Neuronal stem cell (in vitro differentiated cells): Measurements from ENCODE around the gene RAVER1.
"Not testable (repeated sequence)": the region's sequence is repeated elsewhere in the genome, so short reads cannot be mapped to it uniquely, and the experiment has no call there.

Experiments used
- DNase-seq: peaks from one replicate; pipeline ENCODE4 v3.0.0-alpha.2; 2013; ENCODE audit warnings: low spot score
- H2AFZ ChIP-seq: one replicate; pipeline ENCODE4 v1.6.1; 2013; ENCODE audit warnings: mild to moderate bottlenecking, low read length, inconsistent platforms
- H2AK5ac ChIP-seq: 2 replicates; pipeline ENCODE4 v1.6.1; 2013; ENCODE audit warnings: low read depth, mild to moderate bottlenecking, inconsistent platforms, low read length, moderate library complexity, mixed read lengths
- H2BK120ac ChIP-seq: 2 replicates; pipeline ENCODE4 v1.6.1; 2013; ENCODE audit warnings: low read depth, mild to moderate bottlenecking, inconsistent platforms, low read length, moderate library complexity, mixed read lengths
- H2BK12ac ChIP-seq: one replicate; pipeline ENCODE4 v1.6.1; 2013; ENCODE audit warnings: low read length, inconsistent platforms
- H2BK15ac ChIP-seq: 2 replicates; pipeline ENCODE4 v1.6.1; 2013; ENCODE audit warnings: mild to moderate bottlenecking, low read length, inconsistent platforms, mixed read lengths
- H2BK5ac ChIP-seq: one replicate; pipeline ENCODE4 v1.6.1; 2013; ENCODE audit warnings: inconsistent platforms, mild to moderate bottlenecking, low read length, moderate library complexity
- H3K14ac ChIP-seq: one replicate; pipeline ENCODE4 v1.6.1; 2013; ENCODE audit warnings: low read length, inconsistent platforms
- H3K18ac ChIP-seq: 2 replicates; pipeline ENCODE4 v1.6.1; 2013; ENCODE audit warnings: low read length, inconsistent platforms
- H3K23ac ChIP-seq: 2 replicates; pipeline ENCODE4 v1.6.1; 2013; ENCODE audit warnings: low read depth, mild to moderate bottlenecking, mixed read lengths, low read length, inconsistent platforms; ENCODE audit not compliant: poor library complexity
- H3K27ac ChIP-seq: replicated peaks from 3 replicates; pipeline ENCODE4 v1.5.1; 2013; ENCODE audit warnings: low read length, inconsistent platforms
- H3K27me3 ChIP-seq, 3 experiments: 2 replicates each; pipeline ENCODE4 v1.6.1; 2013; ENCODE audit warnings: low read length in 3 of 3, mild to moderate bottlenecking in 2 of 3, inconsistent platforms in 1 of 3, low read depth in 1 of 3, mixed read lengths in 1 of 3, moderate library complexity in 1 of 3; ENCODE audit not compliant: control insufficient read depth in 3 of 3, insufficient read depth in 3 of 3
- H3K36me3 ChIP-seq, 2 donors: replicated peaks in 1 of 2; 2 replicates each; pipeline ENCODE4 v1.6.1; 2013; ENCODE audit warnings: low read length in 2 of 2; ENCODE audit not compliant: control insufficient read depth in 2 of 2, insufficient read depth in 2 of 2
- H3K4ac ChIP-seq: 2 replicates; pipeline ENCODE4 v1.6.1; 2013; ENCODE audit warnings: inconsistent platforms, mild to moderate bottlenecking, low read length, moderate library complexity
- H3K4me1 ChIP-seq, 2 donors: 1 replicate in 1 of 2; 2 replicates in 1 of 2; pipeline ENCODE4 v1.6.1; 2013; ENCODE audit warnings: low read length in 2 of 2, low read depth in 1 of 2; ENCODE audit not compliant: control insufficient read depth in 2 of 2, insufficient read depth in 1 of 2
- H3K4me2 ChIP-seq: one replicate; pipeline ENCODE4 v1.6.1; 2013; ENCODE audit warnings: mild to moderate bottlenecking, low read length, inconsistent platforms; ENCODE audit not compliant: insufficient read depth, poor library complexity, severe bottlenecking
- H3K4me3 ChIP-seq, 2 donors: 2 replicates each; pipeline ENCODE4 v1.5.1; 2013; ENCODE audit warnings: low read length in 2 of 2, mild to moderate bottlenecking in 2 of 2, inconsistent platforms in 1 of 2, moderate library complexity in 1 of 2
- H3K79me1 ChIP-seq: one replicate; pipeline ENCODE4 v1.6.1; 2013; ENCODE audit warnings: low read depth, mild to moderate bottlenecking, inconsistent platforms, low read length, moderate library complexity
- H3K9ac ChIP-seq: one replicate; pipeline ENCODE4 v1.6.1; 2013; ENCODE audit warnings: mild to moderate bottlenecking, low read depth, low read length, inconsistent platforms; ENCODE audit not compliant: poor library complexity
- H3K9me3 ChIP-seq, 2 donors: replicated peaks in 1 of 2; 2 replicates each; pipeline versions ENCODE3 to v1.6.1; 2013; ENCODE audit warnings: low read length in 2 of 2, mild to moderate bottlenecking in 2 of 2, inconsistent platforms in 1 of 2, low read depth in 1 of 2, mixed read lengths in 1 of 2, moderate library complexity in 1 of 2; ENCODE audit not compliant: control insufficient read depth in 2 of 2, insufficient read depth in 1 of 2
- H4K8ac ChIP-seq: one replicate; pipeline ENCODE4 v1.6.1; 2013; ENCODE audit warnings: low read depth, mild to moderate bottlenecking, inconsistent platforms, low read length, moderate library complexity
- H4K91ac ChIP-seq: one replicate; pipeline ENCODE4 v1.6.1; 2013; ENCODE audit warnings: low read length, low read depth, mild to moderate bottlenecking, inconsistent platforms; ENCODE audit not compliant: poor library complexity
- WGBS, 2 donors: extraction: QIAGEN DNeasy Blood & Tissue Kit; methylation state at CpG; one replicate each; pipeline ENCODE4 v1.1.7; 2013; ENCODE audit warnings: missing lambda C conversion rate in 2 of 2, mixed read lengths in 1 of 2; ENCODE audit not compliant: insufficient read length in 2 of 2, insufficient replicate concordance in 1 of 2; ENCODE audit errors: extremely low coverage in 2 of 2; 5-methylcytosine and 5-hydroxymethylcytosine counted together

RAVER1 gene

GRCh38 chr19:10372690-10373089 lies 39.4 kb upstream of the RAVER1 start:
- Histone ChIP-seq H3K27me3 (no peaks in the 10 kb centered on the region), H4K8ac (no peak overlapping the region), H3K23ac (no peak overlapping the region), H2BK5ac (no peak overlapping the region), H2AK5ac (no peak overlapping the region), H3K9ac (no peak overlapping the region), H2BK120ac (no peak overlapping the region), H4K91ac (no peak overlapping the region), H3K18ac (no peak overlapping the region), H3K79me1 (no peaks in the 10 kb centered on the region), H3K14ac (no peak overlapping the region), H3K9me3 (no peaks in the 10 kb centered on the region), H3K27ac (no peak overlapping the region), H3K36me3 (peaks cover 8 to 43% of the 10 kb centered on the region in 2 donors), H2AFZ (no peak overlapping the region), H3K4ac (no peak overlapping the region), H2BK12ac (no peak overlapping the region), H3K4me1 (no peaks in the 10 kb centered on the region), H3K4me2 (no peak overlapping the region), H2BK15ac (no peak overlapping the region), H3K4me3 (no peak overlapping the region)
- DNase-seq = no peak
- no CpG with 5 or more reads among the region's 3 CpGs for WGBS, 2 donors

GRCh38 chr19:10368101-10368803 lies 34.9 kb upstream of the RAVER1 start:
- Histone ChIP-seq H3K27ac (no peak overlapping the region), H2BK12ac (no peak overlapping the region), H2BK15ac (no peak overlapping the region), H3K14ac (no peak overlapping the region), H3K9ac (no peak overlapping the region), H3K79me1 (peaks cover 3% of the 10 kb centered on the region), H3K4me2 (no peak overlapping the region), H3K4ac (no peak overlapping the region), H3K36me3 (peaks cover 35 to 65% of the 10 kb centered on the region in 2 donors), H3K4me1 (no peaks in the 10 kb centered on the region), H3K9me3 (no peaks in the 10 kb centered on the region), H3K23ac (no peak overlapping the region), H3K18ac (no peak overlapping the region), H3K4me3 (no peak overlapping the region), H2BK5ac (no peak overlapping the region), H4K91ac (no peak overlapping the region), H4K8ac (no peak overlapping the region), H2BK120ac (no peak overlapping the region), H2AFZ (no peak overlapping the region), H3K27me3 (no peaks in the 10 kb centered on the region), H2AK5ac (no peak overlapping the region)
- WGBS, 2 donors = no CpG with 5 or more reads among the region's 15 CpGs
- DNase-seq = no peak

- H3K18ac ChIP-seq, H3K79me1 ChIP-seq, H2BK5ac ChIP-seq, H3K14ac ChIP-seq, H3K27ac ChIP-seq, H3K4ac ChIP-seq, H4K8ac ChIP-seq, H3K4me1 ChIP-seq, H3K4me3 ChIP-seq, H2BK12ac ChIP-seq, H2BK15ac ChIP-seq, H3K27me3 ChIP-seq, H2BK120ac ChIP-seq, H3K9me3 ChIP-seq, H4K91ac ChIP-seq, H2AK5ac ChIP-seq, H3K4me2 ChIP-seq, DNase-seq, H3K9ac ChIP-seq, H2AFZ ChIP-seq, H3K23ac ChIP-seq: not testable (repeated sequence)
- peaks cover 35 to 71% of the 10 kb centered on the region in 2 donors for H3K36me3 ChIP-seq
- no CpG with 5 or more reads among the region's 4 CpGs for WGBS, 2 donors
Observed at GRCh38 chr19:10366950-10367512, 33.7 kb upstream of the RAVER1 start.

- Histone ChIP-seq H3K27ac (no peak overlapping the region), H3K4ac (no peak overlapping the region), H2BK120ac (no peak overlapping the region), H3K36me3 (peaks cover 44 to 82% of the 10 kb centered on the region in 2 donors), H3K4me2 (no peak overlapping the region), H3K9ac (peak overlapping the region; percentile 44), H2BK12ac (no peak overlapping the region), H3K14ac (no peak overlapping the region), H3K4me3 (peak overlapping the region in 1 of 2 donors; percentile 49), H3K4me1 (no peaks in the 10 kb centered on the region), H2AFZ (no peak overlapping the region), H3K23ac (peak overlapping the region; percentile 20), H3K9me3 (no peaks in the 10 kb centered on the region), H3K27me3 (no peaks in the 10 kb centered on the region), H2BK15ac (no peak overlapping the region), H3K18ac (no peak overlapping the region), H3K79me1 (peaks cover 3% of the 10 kb centered on the region), H2AK5ac (no peak overlapping the region), H4K91ac (no peak overlapping the region), H2BK5ac (no peak overlapping the region), H4K8ac (no peak overlapping the region)
- no peak for DNase-seq
- no CpG with 5 or more reads among the region's 23 CpGs for WGBS, 2 donors
Observed at GRCh38 chr19:10365518-10365917, 32.2 kb upstream of the RAVER1 start.
